Measurements from ENCODE around the gene ATP2B2.

- TF ChIP-seq CTCF (conservative IDR thresholded peaks at IDR 0.05; ENCODE audit: low read length) (no peak), EZH2phosphoT487 (IDR thresholded peaks at IDR 0.05; ENCODE audit: borderline replicate concordance, low read depth, low read length) (no peak)
Observed at GRCh38 chr3:10287936-10288574, 217.3 kb downstream of the ATP2B2 start.
